Activated T-helper 9 cell treated with anti-CD3 and anti-CD28 coated beads, Interleukin-2, amount 50 U/mL, for 16 hours (primary cell): ENCODE results near the gene HARBI1.

Experiments
- DNase-seq: peaks from one replicate; pipeline ENCODE4 v3.0.0-alpha.2; 2020; ENCODE audit warnings: low read depth

Gene HARBI1, protein sequence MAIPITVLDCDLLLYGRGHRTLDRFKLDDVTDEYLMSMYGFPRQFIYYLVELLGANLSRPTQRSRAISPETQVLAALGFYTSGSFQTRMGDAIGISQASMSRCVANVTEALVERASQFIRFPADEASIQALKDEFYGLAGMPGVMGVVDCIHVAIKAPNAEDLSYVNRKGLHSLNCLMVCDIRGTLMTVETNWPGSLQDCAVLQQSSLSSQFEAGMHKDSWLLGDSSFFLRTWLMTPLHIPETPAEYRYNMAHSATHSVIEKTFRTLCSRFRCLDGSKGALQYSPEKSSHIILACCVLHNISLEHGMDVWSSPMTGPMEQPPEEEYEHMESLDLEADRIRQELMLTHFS

GRCh38 chr11:46617134-46617971, at the start of gene HARBI1, which contains the start of gene ATG13:
HARBI1 (minus strand) TSS chr11:46617227; CDS start chr11:46616237, 990 bp downstream.
ATG13 (plus strand) TSS chr11:46617553; CDS start chr11:46644292, 26,739 bp downstream.
- peak; percentile 91 for DNase-seq

DNA sequence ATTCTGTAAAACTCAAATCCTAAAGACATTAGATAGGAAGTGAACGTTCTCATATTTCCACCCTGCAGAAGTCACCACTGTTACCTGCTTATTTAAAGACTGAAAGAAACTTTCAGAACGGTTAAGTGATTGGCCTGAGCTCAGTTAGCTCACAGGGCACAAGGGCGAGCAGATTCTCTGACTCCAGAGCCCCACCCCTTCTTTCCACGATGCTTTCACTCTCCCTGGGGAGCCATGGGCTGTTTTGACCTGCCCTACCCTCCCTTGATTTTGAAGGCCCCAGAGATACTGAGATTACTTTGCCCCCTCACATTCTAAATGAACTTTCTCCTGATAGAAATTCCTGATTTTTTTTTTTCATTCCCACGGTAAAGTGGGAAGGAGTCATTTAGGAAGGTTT, 49.5 kb upstream of the HARBI1 start:
- no peak for DNase-seq

DNA sequence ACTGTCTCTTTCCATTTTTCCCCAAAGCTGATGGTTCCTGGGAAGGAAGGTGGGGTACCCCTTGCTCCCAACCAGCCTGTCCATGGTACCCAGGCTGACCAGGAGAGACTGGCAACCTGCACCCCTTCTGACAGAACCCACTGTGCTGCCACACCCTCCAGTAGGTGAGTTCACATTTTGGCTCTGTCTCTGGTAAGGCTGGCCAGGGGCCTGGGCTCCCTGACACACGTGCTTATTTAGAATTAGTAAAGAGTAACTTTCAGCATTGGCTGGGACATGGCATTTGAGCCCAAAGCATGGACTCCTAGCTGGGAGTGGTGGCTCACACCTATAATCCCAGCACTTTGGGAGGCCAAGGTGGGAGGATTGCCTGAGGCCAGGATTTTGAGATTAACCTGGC, 48.3 kb upstream of the HARBI1 start:
- no peak for DNase-seq

DNA sequence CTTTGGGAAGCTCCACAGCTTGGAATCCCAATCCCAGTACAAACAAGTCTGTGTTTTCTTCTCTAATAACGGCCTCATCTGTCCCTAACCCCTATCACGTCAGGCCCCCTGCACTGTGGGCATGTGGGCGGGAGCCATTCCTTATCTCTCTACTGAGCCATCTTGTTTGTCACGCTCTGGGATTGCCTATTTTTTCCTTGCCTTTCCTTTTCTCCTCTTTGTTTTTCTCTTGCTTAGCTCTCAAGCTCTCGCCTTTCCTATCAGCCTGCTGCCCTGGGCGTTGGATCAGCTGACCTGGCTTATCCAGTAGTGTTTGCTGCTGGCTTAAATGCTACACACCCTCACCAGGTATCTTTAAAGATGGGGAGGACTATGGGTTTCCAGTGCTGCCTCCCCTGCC, 47.6 kb upstream of the HARBI1 start:
- no peak for DNase-seq

DNA sequence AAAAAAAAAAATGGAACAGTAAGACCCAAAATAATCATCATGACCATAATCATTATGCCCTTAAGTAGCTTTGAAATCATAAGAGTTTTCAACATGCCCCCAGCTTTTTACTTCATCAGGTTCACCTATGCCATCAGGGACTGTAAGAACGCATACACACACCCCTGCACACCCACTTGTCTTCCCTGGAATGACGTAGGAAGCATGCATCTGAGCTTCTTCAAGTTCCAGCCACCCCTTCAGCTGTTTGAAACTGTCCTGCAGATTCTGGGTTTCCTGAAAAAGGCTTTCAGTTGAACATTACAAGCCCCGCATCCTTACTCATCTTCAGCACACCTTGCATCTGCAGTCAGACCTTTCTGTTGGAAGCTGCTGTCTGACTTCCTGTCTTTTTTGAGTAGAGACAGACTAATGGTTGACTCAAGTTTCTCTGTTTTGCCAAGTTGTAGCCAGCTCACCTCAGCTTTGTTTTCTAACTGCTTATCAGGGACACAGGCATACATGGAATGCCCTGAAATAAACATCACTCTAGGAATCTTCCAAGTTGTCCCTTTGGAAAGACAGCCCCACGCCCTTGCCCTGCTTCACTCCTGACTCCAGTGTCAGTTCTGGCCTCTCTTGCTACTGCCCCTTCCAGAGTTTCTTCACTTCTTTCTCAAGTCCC, 46.4 kb upstream of the HARBI1 start:
- DNase-seq = no peak

DNA sequence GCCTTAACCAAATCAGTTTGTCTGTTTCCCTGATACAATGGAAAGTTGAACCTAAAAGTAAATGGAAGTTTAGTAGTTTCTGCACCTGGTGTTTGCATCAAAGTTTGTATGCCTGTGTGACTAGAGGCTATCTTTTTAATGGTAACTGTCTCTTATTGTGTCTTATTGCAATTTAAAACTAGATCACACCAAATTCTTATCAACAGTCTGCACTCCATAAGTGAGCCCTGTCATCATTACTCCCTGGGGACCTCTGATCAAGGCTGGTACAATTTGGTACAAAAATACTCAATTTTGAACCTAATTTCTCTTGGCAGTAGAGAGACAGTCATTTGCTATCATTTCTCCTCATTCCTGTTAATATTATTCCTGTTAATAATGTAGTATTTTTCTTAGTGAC, 45.3 kb upstream of the HARBI1 start:
- DNase-seq = no peak

DNA sequence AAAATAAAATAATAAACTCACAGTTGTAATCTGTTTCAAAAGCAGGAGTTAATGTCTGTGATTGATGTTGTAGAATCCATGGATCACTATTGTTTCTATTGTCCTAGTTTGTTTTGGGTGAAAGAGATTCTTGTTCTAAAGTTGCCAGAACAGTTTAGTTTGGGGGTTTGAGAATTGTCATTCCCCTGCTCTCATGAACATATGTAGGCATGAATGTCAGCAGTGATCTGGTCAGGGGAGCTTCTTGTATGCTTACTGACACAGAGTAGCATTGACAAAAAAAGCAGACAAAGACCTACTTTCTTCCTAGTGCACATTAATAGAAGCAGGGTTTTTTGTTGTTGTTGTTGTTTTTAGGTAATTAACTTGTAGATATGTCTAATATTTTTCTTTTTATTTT, 44.8 kb upstream of the HARBI1 start:
- no peak for DNase-seq

DNA sequence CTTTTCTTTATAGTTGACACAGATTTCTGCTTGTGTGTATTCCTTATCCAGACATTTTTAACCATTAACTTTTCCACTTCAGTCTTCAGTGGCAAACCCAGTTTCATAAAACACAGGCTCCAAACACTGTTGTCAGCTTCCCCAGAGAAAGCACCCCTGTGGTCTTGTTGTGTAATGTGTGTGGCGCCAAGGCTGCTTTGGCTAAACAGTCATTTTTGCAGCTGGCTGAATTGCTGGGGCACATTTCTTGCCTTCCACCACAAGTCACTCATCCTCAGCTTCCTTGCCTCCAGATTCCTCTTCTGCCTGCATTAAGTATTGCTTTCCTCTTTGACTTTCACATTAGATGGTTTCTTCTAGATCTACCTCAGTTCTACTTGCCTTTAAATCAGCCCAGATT, 42.9 kb upstream of the HARBI1 start:
- no peak for DNase-seq

DNA sequence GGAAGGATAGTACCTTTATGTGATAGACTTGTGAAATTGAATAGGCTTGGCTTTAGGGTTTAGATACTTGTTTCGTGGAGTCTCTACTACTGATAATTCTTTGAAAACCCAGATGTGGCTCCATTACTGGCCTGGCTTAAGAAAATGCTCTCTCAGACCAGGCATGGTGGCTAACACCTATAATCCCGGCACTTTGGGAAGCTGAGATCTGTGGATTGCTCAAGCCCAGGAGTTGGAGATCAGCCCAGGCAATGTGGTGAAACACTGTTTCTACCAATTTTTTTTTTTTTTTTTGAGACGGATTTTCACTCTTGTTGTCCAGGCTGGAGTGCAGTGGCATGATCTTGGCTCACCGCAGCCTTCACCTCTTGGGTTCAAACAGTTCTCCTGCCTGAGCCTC, 41.2 kb upstream of the HARBI1 start:
- DNase-seq = no peak

GRCh38 chr11:46657186-46657585, 40.2 kb upstream of the HARBI1 start:
- no peak for DNase-seq

DNA sequence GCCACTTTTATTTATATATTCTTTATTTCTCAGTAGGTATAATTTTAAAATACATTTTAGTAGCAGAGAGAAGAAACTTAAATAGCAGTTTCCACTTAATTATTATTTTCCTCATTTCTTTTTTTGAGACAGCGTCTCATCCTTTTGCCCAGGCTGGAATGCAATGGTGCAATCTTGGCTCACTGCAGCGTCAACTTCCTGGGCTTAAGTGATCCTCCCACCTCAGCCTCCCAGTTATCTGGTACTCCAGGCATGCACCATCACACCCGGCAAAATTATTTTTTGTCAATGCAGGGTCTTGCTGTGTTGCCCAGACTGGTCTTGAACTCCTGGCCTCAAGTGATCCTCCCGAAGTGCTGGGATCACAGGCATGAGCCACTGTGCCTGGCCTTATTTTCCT, 38.6 kb upstream of the HARBI1 start:
- no peak for DNase-seq

DNA sequence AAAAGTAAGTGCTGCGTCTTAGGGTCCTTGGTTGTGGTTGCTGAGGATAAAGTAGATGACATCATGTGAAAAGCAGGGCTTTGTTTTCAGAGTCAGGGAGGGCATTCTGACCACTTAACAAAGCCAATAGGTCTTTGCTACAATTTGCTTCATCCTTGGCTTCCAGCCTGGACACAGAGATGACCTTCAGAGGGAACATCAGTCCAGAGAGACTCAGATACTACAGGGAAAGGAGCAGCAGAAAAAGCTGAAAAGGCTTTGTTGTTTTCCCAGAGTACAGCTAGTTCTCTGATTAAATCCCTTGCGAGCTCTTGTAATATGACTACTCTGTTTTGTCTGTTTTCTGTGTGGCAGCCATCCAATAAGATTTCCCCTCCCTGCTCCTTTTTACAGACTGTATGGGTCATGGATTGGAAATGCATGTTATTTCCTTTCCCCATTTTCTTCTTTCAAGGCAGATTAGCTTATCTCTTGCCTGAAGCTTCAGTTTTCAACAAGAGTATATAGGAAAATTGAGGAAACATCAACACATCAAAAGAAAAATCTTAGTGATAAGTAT, 32.2 kb upstream of the HARBI1 start:
- DNase-seq = no peak

GRCh38 chr11:46643986-46644385, 27.0 kb upstream of the HARBI1 start:
- no peak for DNase-seq

- DNase-seq = no peak
These were observed 26.5 kb upstream of the HARBI1 start for GRCh38 chr11:46643531-46643930.

GRCh38 chr11:46642627-46643335, 25.8 kb upstream of the HARBI1 start:
- no peak for DNase-seq

- no peak for DNase-seq
These were observed 24.6 kb upstream of the HARBI1 start for GRCh38 chr11:46641639-46642038.

DNA sequence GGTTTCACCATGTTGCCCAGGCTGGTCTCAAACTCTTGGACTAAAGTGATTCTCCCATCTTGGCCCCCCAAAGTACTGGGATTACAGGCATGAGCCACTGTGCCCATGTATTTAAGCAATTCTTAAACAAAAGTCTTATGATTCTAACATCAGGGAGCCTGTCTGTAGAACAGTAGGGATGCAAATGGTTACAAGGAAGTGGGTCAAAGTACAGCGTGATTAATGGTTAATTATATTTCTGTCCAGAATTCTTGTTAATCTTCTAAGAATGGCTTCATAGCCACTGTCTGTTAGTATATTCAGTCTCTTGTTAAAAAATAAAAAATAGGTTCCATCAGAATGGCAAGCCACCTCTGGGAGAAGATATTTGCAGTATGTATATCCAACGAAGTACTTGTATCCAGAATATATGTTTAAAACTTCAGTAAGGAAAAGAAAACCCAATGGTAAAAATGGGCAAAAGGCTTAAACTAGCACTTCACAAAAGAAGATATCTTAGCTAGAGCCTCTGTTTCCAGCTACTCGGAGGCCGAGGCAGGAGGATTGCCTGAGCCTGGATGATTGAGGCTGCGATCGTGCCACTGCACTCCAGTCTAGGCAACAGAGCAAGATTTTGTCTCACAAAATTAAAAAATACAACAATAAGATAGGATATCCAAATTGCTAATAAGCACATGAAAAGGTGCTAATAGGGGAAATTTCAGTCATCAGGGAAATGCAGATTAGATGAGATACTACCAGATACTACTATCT, 23.2 kb upstream of the HARBI1 start:
- DNase-seq = no peak

- DNase-seq = no peak
These were observed 22.3 kb upstream of the HARBI1 start for GRCh38 chr11:46639197-46639839.

GRCh38 chr11:46637546-46637945, 20.5 kb upstream of the HARBI1 start:
- no peak for DNase-seq

GRCh38 chr11:46635557-46636139, 18.6 kb upstream of the HARBI1 start:
- no peak for DNase-seq
